ENCODE data around the gene AP1S3.

DNA sequence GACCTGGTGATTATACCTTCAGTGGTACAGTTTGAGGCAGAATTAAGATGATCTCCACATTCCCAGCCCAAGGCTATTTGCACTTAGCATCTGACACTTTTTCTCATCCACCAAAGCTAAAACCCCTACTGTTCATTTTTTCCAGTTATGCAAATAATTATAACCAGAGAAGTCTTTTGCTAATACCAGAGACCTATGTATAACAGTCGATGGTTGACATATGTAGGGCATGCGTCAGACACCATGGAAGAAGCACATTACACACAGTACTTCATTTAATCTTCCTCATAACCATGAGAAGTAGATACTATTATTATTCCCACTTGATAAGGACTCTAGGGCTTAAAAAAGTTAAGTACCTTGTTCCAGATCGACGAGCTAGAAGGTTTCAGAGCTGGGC is 36.5 kb downstream of the AP1S3 start:
- no peak for TF ChIP-seq POLR2A (IDR thresholded peaks at IDR 0.05)
- TF ChIP-seq, protein P1, sequence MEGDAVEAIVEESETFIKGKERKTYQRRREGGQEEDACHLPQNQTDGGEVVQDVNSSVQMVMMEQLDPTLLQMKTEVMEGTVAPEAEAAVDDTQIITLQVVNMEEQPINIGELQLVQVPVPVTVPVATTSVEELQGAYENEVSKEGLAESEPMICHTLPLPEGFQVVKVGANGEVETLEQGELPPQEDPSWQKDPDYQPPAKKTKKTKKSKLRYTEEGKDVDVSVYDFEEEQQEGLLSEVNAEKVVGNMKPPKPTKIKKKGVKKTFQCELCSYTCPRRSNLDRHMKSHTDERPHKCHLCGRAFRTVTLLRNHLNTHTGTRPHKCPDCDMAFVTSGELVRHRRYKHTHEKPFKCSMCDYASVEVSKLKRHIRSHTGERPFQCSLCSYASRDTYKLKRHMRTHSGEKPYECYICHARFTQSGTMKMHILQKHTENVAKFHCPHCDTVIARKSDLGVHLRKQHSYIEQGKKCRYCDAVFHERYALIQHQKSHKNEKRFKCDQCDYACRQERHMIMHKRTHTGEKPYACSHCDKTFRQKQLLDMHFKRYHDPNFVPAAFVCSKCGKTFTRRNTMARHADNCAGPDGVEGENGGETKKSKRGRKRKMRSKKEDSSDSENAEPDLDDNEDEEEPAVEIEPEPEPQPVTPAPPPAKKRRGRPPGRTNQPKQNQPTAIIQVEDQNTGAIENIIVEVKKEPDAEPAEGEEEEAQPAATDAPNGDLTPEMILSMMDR (IDR thresholded peaks at IDR 0.05), result no peak
